ENCODE data around the gene PPFIA4. TPM values are rescaled to one million over a fixed set of nuclear protein-coding genes. Genes with fewer than 3 reads are reported as not detected.

Gene PPFIA4
- total RNA-seq, 3 donors from 2014 or later (not counting 1 experiment from before 2014, with no cell fraction given): 0.18 to 0.88 (median 0.33) TPM

DNA sequence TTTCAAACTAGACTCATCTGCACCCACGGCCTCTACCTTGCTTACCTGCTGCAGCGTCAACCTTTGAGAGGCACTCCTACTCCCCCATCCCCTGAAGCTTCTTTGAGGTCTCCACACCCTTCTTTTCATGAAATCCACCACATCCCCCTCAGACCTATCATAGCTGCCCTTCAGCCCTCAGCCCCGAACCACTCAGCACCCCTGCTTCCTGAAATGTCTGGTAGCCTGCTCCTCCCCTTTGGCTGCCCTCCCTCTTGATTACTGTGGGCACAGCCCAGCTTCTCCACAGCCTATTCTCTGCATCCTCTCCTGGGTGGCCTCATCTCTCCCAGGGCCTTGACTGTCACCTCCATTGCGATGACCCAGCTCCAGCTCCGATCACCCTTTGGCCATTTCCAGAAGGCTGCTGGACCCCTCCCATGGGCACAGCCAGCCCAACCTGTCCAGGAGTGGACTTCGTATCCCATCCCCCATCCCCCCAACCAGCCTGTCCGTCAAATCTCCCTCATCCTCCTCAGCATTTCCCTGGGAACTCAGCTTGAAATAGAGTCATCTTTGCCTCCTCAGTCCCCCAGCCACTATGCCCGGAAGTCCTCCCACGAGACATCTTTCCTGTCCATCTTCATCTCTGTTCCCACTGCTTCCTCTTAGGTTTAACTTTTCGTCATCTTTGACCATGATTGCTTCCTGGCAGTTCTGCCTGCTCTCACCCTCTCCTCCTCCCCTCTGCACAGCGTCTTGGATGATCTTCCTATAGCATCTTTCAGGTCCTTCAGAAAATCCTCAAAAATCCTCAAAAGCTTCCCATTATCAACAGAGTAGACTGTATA lies 95.1 kb downstream of the PPFIA4 start:
- H3K9me3 Mint-ChIP-seq: no peaks in the 10 kb centered on the region
- H3K9me3 ChIP-seq (ENCODE audit: control insufficient read depth, insufficient read depth, low read length): no peaks in the 10 kb centered on the region
- H3K36me3 Mint-ChIP-seq: no peaks in the 10 kb centered on the region
- H3K27me3 Mint-ChIP-seq (ENCODE audit: low read depth in 2 of 2): peaks cover 40 to 54% of the 10 kb centered on the region in 2 donors
- 34% methylated on average over 11 of the region's 11 CpGs for WGBS (ENCODE audit: insufficient coverage)
- ATAC-seq: no peak
- H3K4me1 Mint-ChIP-seq: peaks cover 0 to 11% of the 10 kb centered on the region in 2 donors
- TF ChIP-seq, protein P1, sequence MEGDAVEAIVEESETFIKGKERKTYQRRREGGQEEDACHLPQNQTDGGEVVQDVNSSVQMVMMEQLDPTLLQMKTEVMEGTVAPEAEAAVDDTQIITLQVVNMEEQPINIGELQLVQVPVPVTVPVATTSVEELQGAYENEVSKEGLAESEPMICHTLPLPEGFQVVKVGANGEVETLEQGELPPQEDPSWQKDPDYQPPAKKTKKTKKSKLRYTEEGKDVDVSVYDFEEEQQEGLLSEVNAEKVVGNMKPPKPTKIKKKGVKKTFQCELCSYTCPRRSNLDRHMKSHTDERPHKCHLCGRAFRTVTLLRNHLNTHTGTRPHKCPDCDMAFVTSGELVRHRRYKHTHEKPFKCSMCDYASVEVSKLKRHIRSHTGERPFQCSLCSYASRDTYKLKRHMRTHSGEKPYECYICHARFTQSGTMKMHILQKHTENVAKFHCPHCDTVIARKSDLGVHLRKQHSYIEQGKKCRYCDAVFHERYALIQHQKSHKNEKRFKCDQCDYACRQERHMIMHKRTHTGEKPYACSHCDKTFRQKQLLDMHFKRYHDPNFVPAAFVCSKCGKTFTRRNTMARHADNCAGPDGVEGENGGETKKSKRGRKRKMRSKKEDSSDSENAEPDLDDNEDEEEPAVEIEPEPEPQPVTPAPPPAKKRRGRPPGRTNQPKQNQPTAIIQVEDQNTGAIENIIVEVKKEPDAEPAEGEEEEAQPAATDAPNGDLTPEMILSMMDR (IDR thresholded peaks at IDR 0.05): no peak
- H3K4me3 Mint-ChIP-seq: no peak overlapping the region
- intact Hi-C loops (cut with micrococcal nuclease): no loop called here
- H3K27ac Mint-ChIP-seq: no peak overlapping the region
- no peak for DNase-seq
- H3K36me3 ChIP-seq (ENCODE audit: control insufficient read depth, insufficient read depth, low read length): no peaks in the 10 kb centered on the region
- H3K27ac ChIP-seq (ENCODE audit: low read length): no peak overlapping the region
- H3K27me3 ChIP-seq (ENCODE audit: control insufficient read depth, insufficient read depth, low read length): peaks cover 10% of the 10 kb centered on the region
- H3K4me3 ChIP-seq (ENCODE audit: low read length): no peak overlapping the region
- H3K4me1 ChIP-seq (ENCODE audit: control insufficient read depth, insufficient read depth, low read length): no peaks in the 10 kb centered on the region

- Histone ChIP-seq H3K9me3 (ENCODE audit: control insufficient read depth, insufficient read depth, low read length) (no peaks in the 10 kb centered on the region), H3K4me3 (ENCODE audit: low read length) (no peak overlapping the region), H3K36me3 (ENCODE audit: control insufficient read depth, insufficient read depth, low read length) (no peaks in the 10 kb centered on the region), H3K27me3 (ENCODE audit: control insufficient read depth, insufficient read depth, low read length) (peaks cover 8% of the 10 kb centered on the region), H3K4me1 (ENCODE audit: control insufficient read depth, insufficient read depth, low read length) (peaks cover 7% of the 10 kb centered on the region), H3K27ac (ENCODE audit: low read length) (no peak overlapping the region)
- Mint-ChIP-seq H3K9me3 (no peaks in the 10 kb centered on the region), H3K4me1 (peaks cover 0 to 16% of the 10 kb centered on the region in 2 donors), H3K4me3 (no peak overlapping the region), H3K36me3 (no peaks in the 10 kb centered on the region), H3K27me3 (ENCODE audit: low read depth in 2 of 2) (peaks cover 47 to 57% of the 10 kb centered on the region in 2 donors), H3K27ac (no peak overlapping the region)
- 88% methylated on average over 2 of the region's 2 CpGs for WGBS (ENCODE audit: insufficient coverage)
- TF ChIP-seq, protein P1 (IDR thresholded peaks at IDR 0.05): no peak
- ATAC-seq: no peak
- intact Hi-C loops (cut with micrococcal nuclease): no loop called here
- no peak for DNase-seq
These were observed 95.9 kb downstream of the PPFIA4 start for GRCh38 chr1:203122159-203122558.

- WGBS (ENCODE audit: insufficient coverage): 63% methylated on average over 4 of the region's 5 CpGs
- Histone ChIP-seq H3K4me3 (ENCODE audit: low read length) (no peak overlapping the region), H3K36me3 (ENCODE audit: control insufficient read depth, insufficient read depth, low read length) (no peaks in the 10 kb centered on the region), H3K9me3 (ENCODE audit: control insufficient read depth, insufficient read depth, low read length) (no peaks in the 10 kb centered on the region), H3K27me3 (ENCODE audit: control insufficient read depth, insufficient read depth, low read length) (peaks cover 8% of the 10 kb centered on the region), H3K27ac (ENCODE audit: low read length) (no peak overlapping the region), H3K4me1 (ENCODE audit: control insufficient read depth, insufficient read depth, low read length) (peaks cover 18% of the 10 kb centered on the region)
- TF ChIP-seq, protein P1 (IDR thresholded peaks at IDR 0.05): no peak
- DNase-seq (no peak), ATAC-seq (no peak)
- Mint-ChIP-seq H3K27ac (no peak overlapping the region), H3K27me3 (ENCODE audit: low read depth in 2 of 2) (peaks cover 50 to 60% of the 10 kb centered on the region in 2 donors), H3K36me3 (no peaks in the 10 kb centered on the region), H3K4me1 (peaks cover 0 to 19% of the 10 kb centered on the region in 2 donors), H3K4me3 (no peak overlapping the region), H3K9me3 (no peaks in the 10 kb centered on the region)
- intact Hi-C loops (cut with micrococcal nuclease): no loop called here
These were observed 97.7 kb downstream of the PPFIA4 start for GRCh38 chr1:203124011-203124410.

Measured in natural killer cell (primary cell).